DND-41 (cell line): ENCODE results near the gene ODAM.

Experiments used
- ATAC-seq: fragments of 200-7000 bp; cut with Tn5 transposase; 3 replicates; pipeline ENCODE4 v1.9.1; 2021; ENCODE audit warnings: low read depth; ENCODE audit not compliant: insufficient read depth
- DNase-seq: peaks from one replicate; pipeline ENCODE4 v3.0.0-alpha.2; 2020
- H2AFZ ChIP-seq: 2 replicates; pipeline ENCODE4 v1.6.0; 2012; ENCODE audit warnings: low read depth, low read length
- H3K27ac ChIP-seq: 2 replicates; pipeline ENCODE4 v1.5.1; 2012; ENCODE audit warnings: low read length, inconsistent platforms
- H3K27me3 ChIP-seq: fragments of 200-600 bp; sonication (generic); 2 replicates; pipeline ENCODE4 v1.6.0; 2012; ENCODE audit warnings: low read length, mild to moderate bottlenecking, inconsistent platforms; ENCODE audit not compliant: insufficient read depth, poor library complexity
- H3K36me3 ChIP-seq: 2 replicates; pipeline ENCODE4 v1.5.1; 2012; ENCODE audit warnings: low read length, inconsistent platforms; ENCODE audit not compliant: insufficient read depth
- H3K4me1 ChIP-seq: 2 replicates; pipeline ENCODE4 v1.5.1; 2012; ENCODE audit warnings: mild to moderate bottlenecking, low read length; ENCODE audit not compliant: insufficient read depth
- H3K4me2 ChIP-seq: 2 replicates; pipeline ENCODE4 v1.6.0; 2012; ENCODE audit warnings: mild to moderate bottlenecking, moderate library complexity, low read length, inconsistent platforms; ENCODE audit not compliant: insufficient read depth
- H3K4me3 ChIP-seq, 2 experiments: fragments of 200-600 bp in 1 of 2; shearing (Covaris generic) in 1 of 2; 2 replicates each; pipeline ENCODE4 v1.5.1; 2012 to 2016; ENCODE audit warnings: inconsistent platforms in 2 of 2, low read length in 2 of 2, mild to moderate bottlenecking in 2 of 2, low read depth in 1 of 2, moderate library complexity in 1 of 2
- H3K79me2 ChIP-seq: 2 replicates; pipeline ENCODE4 v1.6.0; 2012; ENCODE audit warnings: low read length, inconsistent platforms; ENCODE audit not compliant: insufficient read depth
- H3K9ac ChIP-seq: 2 replicates; pipeline ENCODE4 v1.6.0; 2012; ENCODE audit warnings: low read depth, mild to moderate bottlenecking, inconsistent platforms, low read length, moderate library complexity
- H3K9me3 ChIP-seq: 2 replicates; pipeline ENCODE4 v1.5.1; 2012; ENCODE audit warnings: low read length, moderate library complexity, mild to moderate bottlenecking, inconsistent platforms; ENCODE audit not compliant: insufficient read depth, severe bottlenecking
- H4K20me1 ChIP-seq: 2 replicates; pipeline ENCODE4 v1.6.0; 2012; ENCODE audit warnings: low read length; ENCODE audit not compliant: insufficient read depth
- EZH2 ChIP-seq: IDR thresholded peaks from 3 replicates; pipeline ENCODE4 v1.6.1; 2012; ENCODE audit warnings: borderline replicate concordance, low read depth, mild to moderate bottlenecking, moderate library complexity, low read length, inconsistent platforms; ENCODE audit not compliant: severe bottlenecking
- TF ChIP-seq, protein P1 (sequence below): IDR thresholded peaks from 2 replicates; pipeline ENCODE4 v1.5.1; 2012; ENCODE audit warnings: borderline replicate concordance, low read length, moderate library complexity, mild to moderate bottlenecking; ENCODE audit not compliant: poor library complexity, severe bottlenecking; ENCODE audit errors: extremely low read depth

Gene ODAM, protein sequence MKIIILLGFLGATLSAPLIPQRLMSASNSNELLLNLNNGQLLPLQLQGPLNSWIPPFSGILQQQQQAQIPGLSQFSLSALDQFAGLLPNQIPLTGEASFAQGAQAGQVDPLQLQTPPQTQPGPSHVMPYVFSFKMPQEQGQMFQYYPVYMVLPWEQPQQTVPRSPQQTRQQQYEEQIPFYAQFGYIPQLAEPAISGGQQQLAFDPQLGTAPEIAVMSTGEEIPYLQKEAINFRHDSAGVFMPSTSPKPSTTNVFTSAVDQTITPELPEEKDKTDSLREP

DNA sequence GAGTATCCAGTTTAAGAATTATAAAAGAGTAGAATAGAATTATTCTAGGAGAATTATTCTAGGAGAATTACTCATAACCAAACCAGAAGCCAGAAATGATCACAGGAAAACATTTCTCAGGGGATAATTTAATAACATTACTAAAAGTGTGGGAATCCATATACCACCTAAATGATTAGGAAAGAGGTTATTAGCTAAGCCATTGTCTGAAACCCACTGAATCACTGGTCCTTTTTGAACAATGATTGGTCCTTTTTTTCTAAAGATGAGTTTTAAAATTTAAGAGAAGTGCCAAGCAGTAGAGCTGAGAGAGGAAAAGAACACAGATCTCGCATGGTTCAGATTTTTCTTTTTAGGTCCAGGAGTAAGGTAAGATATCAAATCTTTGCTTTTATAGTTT lies at the start of gene ODAM:
Gene ODAM (plus strand): TSS at position 301 of the 400 bp plus-strand sequence. CDS start 819 bp downstream, outside the sequence.
- DNase-seq (no peak), ATAC-seq (no peak)
- TF ChIP-seq, protein P1, sequence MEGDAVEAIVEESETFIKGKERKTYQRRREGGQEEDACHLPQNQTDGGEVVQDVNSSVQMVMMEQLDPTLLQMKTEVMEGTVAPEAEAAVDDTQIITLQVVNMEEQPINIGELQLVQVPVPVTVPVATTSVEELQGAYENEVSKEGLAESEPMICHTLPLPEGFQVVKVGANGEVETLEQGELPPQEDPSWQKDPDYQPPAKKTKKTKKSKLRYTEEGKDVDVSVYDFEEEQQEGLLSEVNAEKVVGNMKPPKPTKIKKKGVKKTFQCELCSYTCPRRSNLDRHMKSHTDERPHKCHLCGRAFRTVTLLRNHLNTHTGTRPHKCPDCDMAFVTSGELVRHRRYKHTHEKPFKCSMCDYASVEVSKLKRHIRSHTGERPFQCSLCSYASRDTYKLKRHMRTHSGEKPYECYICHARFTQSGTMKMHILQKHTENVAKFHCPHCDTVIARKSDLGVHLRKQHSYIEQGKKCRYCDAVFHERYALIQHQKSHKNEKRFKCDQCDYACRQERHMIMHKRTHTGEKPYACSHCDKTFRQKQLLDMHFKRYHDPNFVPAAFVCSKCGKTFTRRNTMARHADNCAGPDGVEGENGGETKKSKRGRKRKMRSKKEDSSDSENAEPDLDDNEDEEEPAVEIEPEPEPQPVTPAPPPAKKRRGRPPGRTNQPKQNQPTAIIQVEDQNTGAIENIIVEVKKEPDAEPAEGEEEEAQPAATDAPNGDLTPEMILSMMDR: no peak
- no peak for TF ChIP-seq EZH2
- no peaks in the 10 kb centered on the region for H3K79me2 ChIP-seq
- H3K9ac ChIP-seq: no peak within 1 kb of the TSS
- no peak within 1 kb of the TSS for H3K4me3 ChIP-seq
- H3K27ac ChIP-seq: no peak within 1 kb of the TSS
- no peaks in the 10 kb centered on the region for H4K20me1 ChIP-seq
- H3K9me3 ChIP-seq: no peaks in the 10 kb centered on the region
- H3K36me3 ChIP-seq: no peaks in the 10 kb centered on the region
- no peak within 1 kb of the TSS for H3K4me2 ChIP-seq
- H3K4me1 ChIP-seq: no peaks in the 10 kb centered on the region
- H3K27me3 ChIP-seq: peaks cover 10% of the 10 kb centered on the region
- H2AFZ ChIP-seq: no peak within 1 kb of the TSS

DNA sequence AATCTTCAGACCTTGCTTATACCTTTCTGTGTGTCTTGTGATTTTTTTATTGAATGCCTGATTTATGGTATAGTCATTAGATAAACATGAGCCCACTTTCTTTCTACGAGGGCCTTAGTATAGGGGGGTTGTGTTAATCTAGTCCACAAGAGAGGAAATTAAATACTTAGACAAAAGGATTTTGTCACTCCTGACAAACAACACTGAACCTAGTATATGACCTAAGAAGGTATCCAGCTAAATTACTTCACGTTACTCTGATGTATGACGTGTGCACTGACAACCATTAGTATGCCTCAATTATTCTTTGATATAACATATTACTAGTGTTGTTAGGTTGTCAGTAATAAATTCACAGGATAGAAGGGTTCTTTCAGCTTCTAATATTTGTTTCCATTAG lies 44.3 kb upstream of the ODAM start:
- H2AFZ ChIP-seq: no peak overlapping the region
- H3K36me3 ChIP-seq: no peaks in the 10 kb centered on the region
- no peak for ATAC-seq
- TF ChIP-seq, protein P1: no peak
- no peak for TF ChIP-seq EZH2
- H3K79me2 ChIP-seq: no peaks in the 10 kb centered on the region
- no peak overlapping the region for H3K9ac ChIP-seq
- H3K4me3 ChIP-seq: no peak overlapping the region
- no peak overlapping the region for H3K27ac ChIP-seq
- DNase-seq: no peak
- no peaks in the 10 kb centered on the region for H3K9me3 ChIP-seq
- no peak overlapping the region for H3K4me2 ChIP-seq
- H3K27me3 ChIP-seq: no peaks in the 10 kb centered on the region
- no peaks in the 10 kb centered on the region for H4K20me1 ChIP-seq
- H3K4me1 ChIP-seq: no peaks in the 10 kb centered on the region

DNA sequence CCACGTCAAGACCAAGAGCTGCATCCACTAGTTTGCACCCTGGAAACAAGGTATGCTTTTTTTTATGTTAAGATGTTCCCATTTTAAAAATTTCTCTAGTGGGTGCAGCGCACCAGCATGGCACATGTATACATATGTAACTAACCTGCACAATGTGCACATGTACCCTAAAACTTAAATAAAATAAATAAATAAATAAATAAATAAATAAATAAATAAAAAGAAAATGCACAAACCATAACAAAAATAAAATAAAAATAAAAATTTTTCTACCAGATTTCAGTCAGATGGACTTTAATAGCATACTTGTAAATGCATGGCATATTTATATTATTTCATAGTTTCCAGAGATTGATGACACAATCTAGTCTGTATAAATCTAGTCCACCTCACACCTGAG lies 43.4 kb upstream of the ODAM start:
- no peak overlapping the region for H3K9ac ChIP-seq
- no peak overlapping the region for H3K4me3 ChIP-seq
- no peaks in the 10 kb centered on the region for H3K36me3 ChIP-seq
- H2AFZ ChIP-seq: no peak overlapping the region
- no peak for ATAC-seq
- DNase-seq: no peak
- H3K4me2 ChIP-seq: no peak overlapping the region
- no peaks in the 10 kb centered on the region for H3K9me3 ChIP-seq
- H3K27me3 ChIP-seq: no peaks in the 10 kb centered on the region
- no peaks in the 10 kb centered on the region for H4K20me1 ChIP-seq
- no peak overlapping the region for H3K27ac ChIP-seq
- no peaks in the 10 kb centered on the region for H3K79me2 ChIP-seq
- H3K4me1 ChIP-seq: no peaks in the 10 kb centered on the region
- TF ChIP-seq, protein P1: no peak
- TF ChIP-seq EZH2: no peak
